GM18499 (cell line): ENCODE results near the gene HABP2.

Experiments used
- ATAC-seq: cut with Tn5 transposase; IDR thresholded peaks from one replicate; pipeline ENCODE4 v1.9.1; 2021; ENCODE audit warnings: moderate number of reproducible peaks; ENCODE audit not compliant: insufficient read depth, unreplicated experiment

The HABP2 gene

DNA sequence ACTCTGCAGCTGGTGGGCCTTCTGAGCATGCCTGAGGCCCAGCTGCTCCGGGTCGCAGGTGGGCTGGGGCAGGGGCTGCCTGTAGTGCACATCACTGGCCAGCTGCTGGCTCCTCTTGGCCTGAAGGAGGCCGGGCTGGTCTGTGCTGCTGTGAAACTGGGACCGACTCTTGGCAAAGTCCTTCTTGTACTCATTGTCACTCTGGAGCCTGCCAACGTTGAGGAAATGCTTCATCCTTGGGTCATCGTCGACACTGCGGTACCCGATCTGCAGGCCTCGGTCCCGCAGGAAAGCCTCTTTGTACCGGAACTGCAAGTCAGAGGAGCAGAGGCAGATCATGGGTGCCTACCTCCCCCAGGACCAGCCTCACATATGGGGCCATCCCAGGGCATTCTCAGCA, 37.7 kb downstream of the HABP2 start:
- no peak for ATAC-seq

DNA sequence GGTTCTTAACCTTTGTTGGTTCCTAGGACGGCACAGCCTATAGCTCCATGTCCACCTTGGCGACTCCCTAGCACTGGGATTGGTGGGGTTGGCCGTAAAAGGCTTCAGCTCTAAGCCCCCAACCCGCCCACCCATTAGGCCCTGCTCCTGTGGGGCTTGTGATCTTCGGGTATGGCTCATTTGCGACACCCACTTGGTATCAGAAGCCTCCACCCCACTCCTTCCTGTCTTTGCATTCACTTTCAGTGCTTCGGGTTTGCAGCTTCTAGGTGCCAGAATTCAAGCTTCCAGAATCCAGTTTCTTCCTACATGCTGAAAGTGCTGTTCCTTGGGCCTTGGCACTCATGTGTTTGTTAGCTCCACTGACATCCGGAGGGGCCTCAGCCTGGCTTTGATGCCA, 39.5 kb downstream of the HABP2 start:
- no peak for ATAC-seq

DNA sequence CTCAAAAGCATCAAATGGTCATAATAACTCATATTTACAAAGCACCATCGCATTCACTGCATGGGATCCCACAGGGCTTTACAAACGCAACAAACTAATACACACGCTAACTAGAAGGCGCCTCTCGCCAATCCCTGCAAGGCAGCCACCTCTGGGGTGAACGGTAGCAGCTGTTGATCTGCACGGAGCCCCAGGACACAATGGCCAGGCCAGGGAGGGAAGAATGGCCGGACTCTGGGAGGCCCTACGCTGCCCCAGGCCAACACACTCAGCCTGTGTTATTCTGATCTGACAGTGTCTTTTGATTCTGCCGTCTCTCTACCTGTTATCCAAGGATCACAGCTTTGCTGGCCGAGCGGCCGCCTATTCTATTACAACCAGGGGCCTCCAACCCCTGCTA, 41.8 kb downstream of the HABP2 start:
- no peak for ATAC-seq

DNA sequence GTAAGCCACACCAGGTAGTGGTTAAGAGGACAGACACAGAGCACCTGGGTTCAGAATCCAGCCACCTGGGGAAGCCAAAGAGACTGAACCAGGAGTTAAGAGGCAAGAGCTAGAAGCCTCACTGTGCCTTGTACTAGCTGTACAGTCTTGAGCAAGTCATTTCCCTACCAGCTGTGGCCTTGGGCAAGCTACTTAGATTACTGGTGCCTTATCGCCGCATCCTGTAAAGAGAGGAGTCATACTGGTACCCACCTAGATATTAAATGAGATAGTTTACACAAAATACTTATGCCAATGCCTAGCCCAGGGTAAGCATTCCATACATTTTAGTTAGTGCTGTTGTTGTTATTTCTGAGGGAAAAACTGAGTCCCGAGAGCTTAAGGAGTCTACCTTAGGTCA, 47.7 kb downstream of the HABP2 start:
- ATAC-seq: no peak

DNA sequence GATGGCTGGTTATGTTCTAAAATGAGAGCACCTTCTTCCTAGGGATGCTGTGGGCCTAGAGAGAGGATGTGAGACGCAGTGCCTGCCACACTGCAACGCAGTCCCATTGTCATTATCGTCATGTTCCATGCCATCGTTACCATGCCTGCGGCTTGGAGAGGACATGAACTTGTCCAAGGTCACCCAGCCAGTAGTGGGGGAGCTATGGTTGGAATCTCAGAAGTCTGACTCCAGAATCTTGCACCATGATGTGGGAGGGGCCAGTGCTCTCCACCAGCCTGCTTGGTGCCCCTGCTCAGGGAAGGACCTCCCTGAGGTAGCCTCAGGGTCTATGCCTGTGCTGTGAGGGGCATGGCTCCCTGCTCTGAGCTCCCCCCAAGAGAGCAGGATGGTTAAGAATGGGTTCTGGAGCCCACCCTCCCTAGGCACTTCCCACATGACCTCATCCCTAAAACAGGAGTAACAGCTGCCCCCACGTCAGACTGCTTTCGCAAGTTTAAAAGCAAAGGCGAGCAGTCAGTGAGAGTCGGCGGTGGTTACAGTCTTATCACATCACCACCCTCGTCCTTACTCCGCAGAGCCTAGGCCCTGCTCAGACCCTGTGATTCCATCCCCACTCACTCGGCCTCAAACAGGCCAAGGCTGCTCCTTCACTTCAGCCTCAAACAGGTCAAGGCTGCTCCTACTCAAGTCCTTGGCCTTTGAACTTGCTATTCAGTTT, 50.4 kb downstream of the HABP2 start:
- ATAC-seq: no peak

DNA sequence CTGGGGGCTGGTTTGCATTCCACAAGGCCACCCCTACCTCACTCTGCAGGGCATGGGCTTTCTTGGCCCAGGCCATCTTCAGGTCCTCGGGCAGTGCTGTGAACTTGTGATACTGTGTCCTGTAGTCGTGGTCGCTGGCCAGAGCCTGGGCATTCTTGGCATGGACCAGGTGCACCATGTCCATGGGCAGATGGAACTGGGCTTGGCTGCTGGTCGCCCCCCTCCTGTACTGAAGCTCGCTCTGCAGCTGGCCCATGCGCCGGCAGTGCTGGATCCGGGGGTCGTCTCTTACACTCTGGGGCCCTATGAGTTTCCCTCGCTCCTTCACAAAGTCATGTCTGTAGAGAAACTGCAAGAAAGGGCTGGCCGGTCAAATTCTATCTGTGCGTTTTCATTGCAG, 51.7 kb downstream of the HABP2 start:
- ATAC-seq: no peak

DNA sequence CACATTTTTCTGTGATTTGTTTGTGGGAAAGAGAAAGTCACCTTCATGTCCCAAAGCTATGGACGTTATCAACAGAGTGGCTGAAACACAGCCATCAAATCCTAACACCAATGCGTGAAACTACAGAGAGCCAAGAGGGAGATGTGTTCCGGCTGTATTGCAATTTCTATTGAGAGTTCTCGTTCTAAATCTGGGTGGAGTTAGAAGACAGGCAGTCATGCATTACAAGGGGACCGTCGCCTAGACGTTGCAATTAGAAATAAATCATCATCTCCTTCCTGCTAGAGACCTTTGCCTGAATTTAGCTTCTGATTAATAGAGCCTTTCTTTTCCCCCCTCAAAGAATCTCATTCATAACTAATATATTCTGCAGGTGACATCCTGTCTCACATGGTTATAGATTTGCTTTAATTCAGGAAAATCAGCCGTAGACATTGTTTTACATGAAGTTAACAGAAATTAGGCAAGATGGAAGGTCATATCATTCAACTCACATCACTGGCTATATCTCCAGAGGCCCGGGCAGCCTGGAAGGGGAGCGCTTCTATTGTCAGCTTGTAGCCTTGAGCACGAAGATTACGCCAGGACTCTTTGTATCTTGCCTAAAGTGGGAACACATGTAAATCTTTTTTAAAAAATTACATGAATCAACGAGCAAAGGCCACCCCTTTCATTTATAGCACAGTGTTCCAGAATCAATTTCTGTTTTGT, 52.6 kb downstream of the HABP2 start:
- ATAC-seq: no peak

DNA sequence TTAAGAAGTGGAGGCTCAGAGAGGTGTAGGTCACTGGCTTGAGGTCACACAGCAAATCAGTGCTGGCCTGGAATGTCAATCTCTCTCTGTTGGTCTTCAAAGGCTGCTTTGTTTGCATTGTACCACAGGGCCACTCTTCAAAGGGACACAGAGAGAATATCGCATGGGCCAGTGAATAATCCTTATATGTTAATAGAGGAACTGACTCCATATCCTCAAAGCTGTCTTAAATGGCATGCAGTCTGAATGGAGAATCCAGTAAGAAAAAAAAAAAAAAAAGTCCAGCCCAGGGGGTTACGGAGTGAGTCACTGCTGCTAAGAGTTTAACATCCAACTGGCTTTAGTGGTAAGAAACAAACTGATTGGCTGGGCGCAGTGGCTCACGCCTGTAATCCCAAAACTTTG, 56.9 kb downstream of the HABP2 start:
- ATAC-seq: no peak

DNA sequence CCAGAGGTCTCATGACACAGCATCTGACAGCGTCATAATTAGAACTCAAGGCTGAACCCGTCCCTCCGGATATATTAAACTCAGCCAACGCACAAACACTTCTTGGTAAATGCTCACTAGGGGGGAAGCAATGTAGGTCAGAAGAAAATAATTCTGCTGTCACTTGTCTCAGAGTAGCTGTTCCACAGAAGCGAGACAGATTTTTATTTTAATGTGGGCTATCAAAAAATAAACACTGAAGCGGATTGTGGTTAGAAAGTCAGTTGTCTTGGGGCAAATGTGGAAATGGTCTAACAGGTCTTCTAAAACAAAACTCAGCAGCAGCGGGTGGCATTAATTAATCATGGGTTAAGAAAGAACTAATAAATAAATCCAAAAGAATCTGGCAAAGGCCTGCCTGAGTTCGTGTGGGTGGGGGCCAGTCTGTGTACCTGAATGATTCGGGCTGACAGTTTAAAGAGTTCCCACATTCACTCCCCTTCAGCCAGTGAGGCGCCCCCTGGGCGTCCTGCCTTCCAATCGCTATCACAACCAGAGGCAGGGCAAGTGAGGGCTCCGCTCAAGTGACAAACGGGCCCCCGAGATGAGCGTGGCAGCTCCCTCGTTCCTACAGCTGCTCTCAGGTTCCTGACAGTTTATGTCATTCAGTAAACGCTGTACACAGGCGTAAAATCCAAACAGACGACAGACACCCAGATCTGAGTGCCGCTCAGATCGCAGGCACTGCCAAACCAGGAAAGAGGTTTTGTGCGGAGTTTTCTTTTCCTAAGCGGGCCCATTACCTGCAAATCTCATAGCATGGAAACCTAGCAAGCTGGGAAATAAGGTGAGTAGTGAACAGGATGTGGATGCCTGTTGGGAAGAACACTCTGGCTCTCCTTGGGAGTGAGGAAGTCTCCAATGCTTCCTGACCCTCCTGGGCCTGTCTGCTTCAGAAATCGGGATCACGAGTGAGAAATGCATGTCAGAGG, 58.1 kb downstream of the HABP2 start:
- ATAC-seq: no peak

DNA sequence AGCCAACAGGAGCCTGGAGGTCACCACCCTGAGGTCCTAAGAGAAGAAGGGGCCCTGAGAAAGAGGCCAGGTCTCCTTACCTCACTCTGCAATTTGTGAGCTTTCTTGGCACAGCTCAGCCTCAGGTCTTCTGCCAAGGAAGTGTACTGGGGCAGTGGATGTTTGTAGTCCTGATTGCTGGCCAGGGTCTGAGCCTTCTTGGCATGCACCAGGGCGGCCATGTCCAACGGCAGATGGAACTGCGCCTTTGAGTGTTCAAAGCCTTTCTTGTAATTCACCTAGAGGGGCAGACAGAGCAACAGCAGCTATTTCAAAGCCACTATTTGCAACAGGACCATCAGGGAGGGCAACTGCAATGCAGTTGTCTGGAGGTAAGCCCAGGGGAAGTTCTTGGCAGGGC, 59.3 kb downstream of the HABP2 start:
- no peak for ATAC-seq

DNA sequence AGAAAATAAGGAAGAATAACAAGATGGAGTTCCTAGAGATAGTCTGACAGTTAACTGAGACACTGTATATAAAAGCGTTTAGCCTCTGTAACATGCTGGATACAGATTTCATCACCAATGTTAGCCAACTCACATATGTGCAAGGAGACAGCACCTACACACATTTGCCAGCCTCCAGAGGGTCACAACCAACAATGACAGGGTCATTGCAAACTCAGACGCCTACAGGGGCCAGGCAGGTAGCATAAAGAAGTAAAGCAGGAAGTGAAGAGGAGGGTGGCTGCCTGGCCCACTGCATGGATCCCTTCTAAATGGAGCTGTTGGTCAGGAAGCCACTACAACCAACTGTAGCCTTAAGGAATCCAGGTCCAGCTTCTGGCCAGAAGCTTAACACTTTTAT, 60.6 kb downstream of the HABP2 start:
- no peak for ATAC-seq

DNA sequence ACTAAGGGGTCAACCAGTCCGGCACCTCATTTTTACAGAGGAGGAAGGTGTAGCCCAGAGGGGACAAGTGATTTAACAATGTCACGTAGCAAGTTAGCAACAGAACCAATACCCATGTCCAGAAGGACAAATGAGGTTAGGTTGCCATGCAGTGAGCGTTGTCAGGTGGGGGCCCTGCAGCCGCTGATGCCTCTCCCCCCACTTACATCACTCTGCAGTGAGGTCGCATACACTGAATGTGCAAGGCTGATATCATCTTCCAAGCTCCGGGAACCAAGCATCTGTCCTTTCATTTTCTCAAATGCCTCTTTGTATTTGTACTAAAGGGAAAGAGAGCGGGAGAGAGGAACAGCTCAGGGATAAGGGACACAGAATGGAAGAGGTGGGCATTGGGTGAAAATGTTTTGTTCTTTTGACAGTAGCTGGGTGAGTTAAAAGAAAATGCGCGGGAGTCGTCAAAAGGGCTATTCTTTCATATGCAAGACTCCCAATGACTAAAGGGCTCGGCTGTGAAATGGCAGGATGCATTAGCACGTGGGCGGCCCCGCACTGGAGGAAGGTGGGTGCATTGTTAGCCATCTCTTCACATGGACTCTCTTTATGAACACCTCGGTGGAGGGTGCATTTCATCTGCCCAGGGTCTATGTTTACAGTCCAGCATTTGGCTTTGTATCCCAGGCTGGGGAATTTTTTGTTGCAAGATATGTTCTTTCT, 61.3 kb downstream of the HABP2 start:
- ATAC-seq: no peak

DNA sequence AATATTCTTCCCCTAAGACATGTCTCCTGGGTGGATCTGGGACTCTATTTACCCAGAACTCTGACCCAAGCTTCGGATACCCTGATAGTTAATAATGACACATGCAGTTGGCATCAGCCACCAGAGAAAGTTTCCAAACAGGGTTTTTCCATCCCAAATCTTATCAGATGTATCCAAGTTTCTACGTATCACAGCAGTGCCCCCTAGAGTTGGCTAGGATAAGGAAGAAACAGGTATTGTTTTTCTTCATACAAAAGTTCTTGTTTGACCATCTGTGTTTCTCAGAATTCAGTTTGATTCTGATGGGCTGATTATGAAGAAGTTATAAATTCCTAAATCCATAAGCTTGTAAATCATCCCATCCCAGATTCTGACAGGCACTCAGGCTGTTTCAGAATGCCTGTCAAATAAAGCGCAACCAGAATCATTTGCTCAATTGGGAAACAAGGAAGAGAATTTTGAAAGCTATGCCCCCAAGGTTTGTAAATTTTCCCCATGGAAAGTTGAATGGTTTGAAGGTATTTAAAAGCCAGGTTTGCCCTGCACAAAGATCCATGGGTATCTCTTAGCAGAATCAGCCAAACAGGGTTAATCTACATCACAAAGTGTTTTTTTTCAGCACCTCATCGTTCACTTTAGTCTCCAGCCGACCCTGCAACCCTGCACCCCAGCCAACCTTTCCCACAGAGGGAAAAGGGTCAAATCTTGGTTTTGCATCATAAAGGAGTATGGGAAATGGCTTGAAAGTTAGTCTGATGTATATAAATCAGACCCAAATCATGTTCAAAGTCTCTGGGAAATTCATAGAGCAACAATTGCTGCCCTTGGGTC, 63.6 kb downstream of the HABP2 start:
- ATAC-seq: no peak

DNA sequence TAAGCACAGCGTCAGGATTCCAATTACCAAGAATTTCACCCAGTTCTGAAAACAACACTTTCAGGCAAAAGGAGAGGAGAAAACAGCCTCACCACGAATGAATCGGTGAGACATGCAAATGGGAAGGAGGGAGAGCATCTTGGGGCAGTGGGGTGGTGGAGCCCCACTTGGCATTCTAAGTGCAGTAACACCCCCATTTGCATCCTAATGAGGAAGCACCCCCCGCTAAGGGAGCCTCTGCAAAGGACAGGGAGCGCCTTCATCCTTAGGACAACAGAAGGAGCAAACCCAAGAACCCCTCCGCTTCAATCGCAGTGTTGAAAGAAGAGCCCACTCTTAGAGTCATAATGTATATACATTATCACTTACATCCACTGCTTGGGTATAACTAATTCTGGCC, 64.2 kb downstream of the HABP2 start:
- ATAC-seq: no peak

DNA sequence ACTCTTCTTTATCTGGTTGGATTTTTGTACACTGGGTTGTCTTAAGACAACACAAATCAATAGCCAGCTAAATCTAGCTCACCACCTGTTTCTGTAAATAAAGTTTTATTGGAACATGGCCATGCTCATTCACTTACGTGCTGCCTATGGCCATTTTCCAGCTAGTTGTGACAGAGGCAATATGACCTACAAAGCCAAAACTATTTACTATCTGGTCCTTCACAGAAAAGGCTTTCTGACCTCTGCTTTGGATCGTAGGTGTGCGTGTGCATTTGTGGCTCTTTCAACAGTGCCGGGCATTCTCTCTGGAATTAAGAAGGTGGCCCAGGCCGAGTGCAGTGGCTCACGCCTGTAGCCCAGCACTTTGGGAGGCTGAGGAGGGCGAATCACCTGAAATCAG, 65.5 kb downstream of the HABP2 start:
- ATAC-seq: no peak

DNA sequence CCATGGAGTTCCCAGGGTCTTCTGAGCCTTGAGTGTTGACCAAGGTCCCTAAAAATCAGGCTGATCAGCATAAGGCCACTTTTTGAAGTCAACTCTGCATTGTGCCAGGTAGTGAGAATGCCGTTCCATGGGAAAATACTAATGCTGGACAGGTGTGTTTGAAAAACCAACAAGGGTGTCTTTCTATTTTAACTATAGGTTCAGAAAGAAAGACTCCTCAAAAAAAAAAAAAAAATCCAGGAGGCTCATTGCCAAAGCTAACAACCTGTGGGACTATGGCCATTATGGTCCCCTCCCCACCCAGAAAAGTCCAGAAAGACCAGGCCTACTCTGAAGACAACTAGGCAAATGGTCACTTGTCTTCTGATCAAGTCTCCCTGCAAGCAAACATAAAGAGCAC, 66.5 kb downstream of the HABP2 start:
- no peak for ATAC-seq

DNA sequence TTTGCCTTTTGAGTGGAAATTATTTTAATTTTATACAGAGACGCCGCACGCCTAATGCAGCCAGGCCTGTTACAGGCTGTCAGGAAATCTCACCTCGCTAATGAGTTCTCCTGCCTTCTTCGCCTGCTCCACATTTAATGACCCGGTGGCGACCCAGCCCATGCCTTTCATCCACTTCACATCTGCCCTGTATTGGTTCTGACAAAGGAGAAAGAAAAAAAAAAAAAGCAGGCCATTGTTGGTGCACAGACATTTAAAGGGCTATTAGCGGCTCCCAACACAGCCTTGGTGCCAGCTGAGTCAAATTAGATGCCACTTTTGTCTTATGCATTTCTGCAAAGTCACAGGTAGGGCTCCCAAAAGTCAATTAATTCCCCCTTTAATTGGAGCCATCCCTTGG, 67.7 kb downstream of the HABP2 start:
- no peak for ATAC-seq

DNA sequence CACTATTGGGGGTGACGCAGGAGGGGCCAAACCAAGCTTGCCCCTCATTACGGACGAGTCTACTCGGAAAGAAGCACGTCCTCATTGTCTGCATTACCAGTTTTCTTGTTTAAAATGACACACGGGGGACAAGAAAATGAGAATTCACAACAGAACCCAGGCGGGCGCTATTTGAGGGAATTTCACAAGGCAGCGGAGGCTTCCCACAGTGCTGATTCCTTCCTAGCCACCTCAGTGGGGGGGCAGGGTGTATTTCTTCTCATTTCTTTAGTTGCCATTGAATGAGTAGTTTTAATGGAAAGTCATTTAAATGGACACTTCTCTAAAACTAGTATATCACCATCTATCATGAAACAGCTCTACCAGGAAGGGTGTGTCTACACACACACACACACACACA, 68.1 kb downstream of the HABP2 start:
- ATAC-seq: no peak

DNA sequence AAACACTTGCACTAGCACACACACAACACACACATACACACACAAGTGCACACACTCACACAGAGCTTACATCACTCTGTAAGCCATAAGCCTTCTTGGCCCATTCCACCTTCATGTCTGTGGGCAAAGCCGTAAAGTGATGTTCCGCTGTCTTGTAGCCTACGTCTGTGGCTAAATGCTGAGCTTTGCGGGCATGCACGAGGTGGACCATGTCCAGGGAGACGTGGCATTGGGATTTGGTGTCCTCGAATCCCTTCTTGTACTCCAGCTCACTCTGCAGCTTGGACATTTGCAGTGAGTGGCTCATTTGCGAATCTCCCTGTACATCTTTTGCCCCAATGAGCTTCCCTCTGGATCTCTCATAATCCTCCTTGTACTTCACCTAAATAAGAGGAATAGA, 68.9 kb downstream of the HABP2 start:
- no peak for ATAC-seq

DNA sequence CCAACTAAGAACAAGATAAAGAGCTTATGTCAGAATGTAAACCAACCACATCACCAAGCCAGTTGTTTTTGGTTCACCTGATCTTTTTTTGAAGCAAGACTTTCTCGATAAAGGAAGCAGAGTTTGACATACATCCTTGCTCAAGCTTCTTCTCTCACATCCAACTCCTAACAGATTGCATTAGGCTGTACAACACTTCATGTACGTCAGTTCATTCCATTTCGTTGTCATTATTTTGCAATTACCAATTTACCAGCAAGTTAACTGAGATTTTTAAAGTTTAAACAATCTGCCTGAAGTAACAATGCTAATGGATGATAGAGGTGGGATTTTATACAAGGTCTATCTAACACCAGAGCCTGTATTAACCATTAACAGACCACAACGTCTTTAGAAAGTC, 70.0 kb downstream of the HABP2 start:
- no peak for ATAC-seq
